AG09319 (cell line): ENCODE data around the gene NCAN.

Experiments used
- DNase-seq: peaks from one replicate; pipeline ENCODE4 v3.0.0-alpha.2; 2010; ENCODE audit warnings: low read depth; ENCODE audit errors: extremely low read depth
- CTCF ChIP-seq: IDR thresholded peaks from 2 replicates; pipeline ENCODE4 v1.5.1; 2011; ENCODE audit warnings: low read depth, mild to moderate bottlenecking, inconsistent platforms, low read length, moderate library complexity

The NCAN gene

DNA sequence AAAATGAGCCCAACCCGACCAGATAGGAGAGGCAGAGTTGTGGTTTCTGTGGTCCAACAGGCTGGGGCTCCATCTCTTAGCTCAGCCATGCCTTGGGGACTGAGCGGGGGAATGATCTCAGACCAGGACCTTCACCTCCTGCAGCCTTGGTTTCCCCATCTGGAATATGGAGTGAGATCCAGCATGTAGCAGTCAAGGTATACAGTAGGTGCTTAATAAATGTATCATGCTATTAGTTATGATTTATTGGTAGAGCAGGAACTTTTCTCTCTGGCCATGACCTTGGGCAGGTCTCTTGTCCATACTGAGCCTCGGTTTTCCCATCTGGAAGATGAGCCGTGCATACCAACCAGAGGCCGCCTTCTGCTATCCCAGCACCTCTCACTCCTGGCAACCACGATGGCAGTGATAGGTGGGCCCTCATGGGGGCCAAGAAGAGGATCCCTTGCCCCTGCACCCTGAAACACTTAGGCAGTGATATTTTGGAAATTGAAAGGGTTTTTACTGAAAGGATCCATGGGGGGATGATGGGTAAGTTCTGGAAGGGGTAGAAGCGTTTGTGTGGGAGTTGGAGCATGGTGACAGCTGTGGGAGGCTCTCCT lies 52.2 kb downstream of the NCAN start:
- no peak for TF ChIP-seq CTCF
- no peak for DNase-seq

GRCh38 chr19:19267305-19267704 lies 55.5 kb downstream of the NCAN start:
- no peak for TF ChIP-seq CTCF
- DNase-seq, result no peak

- TF ChIP-seq CTCF, result no peak
- DNase-seq, result no peak
Measured at GRCh38 chr19:19268453-19269385, 57.0 kb downstream of the NCAN start.

- no peak for DNase-seq
- no peak for TF ChIP-seq CTCF
Measured at GRCh38 chr19:19269952-19270694, 58.4 kb downstream of the NCAN start.

- no peak for TF ChIP-seq CTCF
- DNase-seq, result no peak
Measured at GRCh38 chr19:19270749-19271571, 59.2 kb downstream of the NCAN start.

- no peak for TF ChIP-seq CTCF
- no peak for DNase-seq
Measured at GRCh38 chr19:19271828-19272599, 60.3 kb downstream of the NCAN start.
